HEK293 (cell line): Measurements from ENCODE around the gene NRP2.

Experiments
- ATF2 ChIP-seq: fragments of 450-650 bp; formaldehyde crosslinking; IDR thresholded peaks from 2 replicates; pipeline ENCODE4 v1.5.1; 2016; ENCODE audit warnings: missing biosample characterization, missing genetic modification characterization, low read depth
- CTCF ChIP-seq: fragments of 450-650 bp; formaldehyde crosslinking; IDR thresholded peaks from 2 replicates; pipeline ENCODE4 v1.5.1; 2016; ENCODE audit warnings: missing biosample characterization, missing genetic modification characterization
- SCRT2 ChIP-seq: fragments of 450-650 bp; formaldehyde crosslinking; IDR thresholded peaks from 2 replicates; pipeline ENCODE4 v1.5.1; 2016; ENCODE audit warnings: missing biosample characterization, missing genetic modification characterization
- YY1 ChIP-seq: fragments of 450-650 bp; formaldehyde crosslinking; IDR thresholded peaks from 2 replicates; pipeline ENCODE4 v1.5.1; 2018; ENCODE audit warnings: missing biosample characterization, missing genetic modification characterization
- ZNF114 ChIP-seq: fragments of 450-650 bp; formaldehyde crosslinking; IDR thresholded peaks from 2 replicates; pipeline ENCODE4 v1.5.0; 2017; ENCODE audit warnings: missing biosample characterization, missing genetic modification characterization
- ZNF121 ChIP-seq: fragments of 450-650 bp; formaldehyde crosslinking; IDR thresholded peaks from 2 replicates; pipeline ENCODE4 v1.5.1; 2016; ENCODE audit warnings: missing biosample characterization, missing genetic modification characterization
- ZNF518A ChIP-seq: fragments of 450-650 bp; formaldehyde crosslinking; conservative IDR thresholded peaks from 2 replicates; pipeline ENCODE4 v1.5.1; 2016; ENCODE audit warnings: low read depth, missing biosample characterization, missing genetic modification characterization
- ZNF626 ChIP-seq: fragments of 450-650 bp; sonication (Bioruptor Pico); formaldehyde crosslinking; IDR thresholded peaks from 2 replicates; pipeline ENCODE4 v1.5.1; 2018; ENCODE audit warnings: missing biosample characterization, missing genetic modification characterization, inconsistent platforms
- ZNF830 ChIP-seq: fragments of 450-650 bp; IDR thresholded peaks from 2 replicates; pipeline ENCODE4 v1.5.0; 2018; ENCODE audit warnings: missing biosample characterization, missing genetic modification characterization, low read depth, mild to moderate bottlenecking, moderate library complexity
- ZSCAN30 ChIP-seq: fragments of 450-650 bp; IDR thresholded peaks from 2 replicates; pipeline ENCODE4 v1.5.1; 2018; ENCODE audit warnings: missing biosample characterization, mild to moderate bottlenecking, missing genetic modification characterization, moderate library complexity

GRCh38 chr2:205728366-205728765 is 46.1 kb downstream of the NRP2 start:
- TF ChIP-seq ZNF114 (tag by site-specific recombination) (no peak), ZNF626 (tag by site-specific recombination) (no peak), CTCF (tag by site-specific recombination) (no peak), ZNF121 (tag by site-specific recombination) (no peak), ATF2 (no peak), YY1 (tag by site-specific recombination) (no peak), ZSCAN30 (tag by site-specific recombination) (no peak), ZNF830 (tag by site-specific recombination) (no peak), SCRT2 (tag by site-specific recombination) (no peak), ZNF518A (tag by site-specific recombination) (no peak)
